Left lung (tissue), 10 donors: ENCODE data around the gene TRERF1. TPM values are rescaled to one million over a fixed set of nuclear protein-coding genes. Genes with fewer than 3 reads are reported as not detected.

Experiments used
- ATAC-seq: fragments of 200-7000 bp; cut with Tn5 transposase; one replicate; pipeline ENCODE4 v1.9.1; 2020; ENCODE audit warnings: moderate library complexity
- DNase-seq, 4 donors: peaks; one replicate each; pipeline ENCODE4 v3.0.0-alpha.2; 2013 to 2020
- H3K27ac ChIP-seq, 2 donors: fragments of 200-600 bp; sonication (generic) in 1 of 2; one replicate each; pipeline versions ENCODE4 v1.5.0 to v1.8.0; 2020 to 2021
- H3K27me3 ChIP-seq, 2 donors: fragments of 200-600 bp; sonication (generic) in 1 of 2; one replicate each; pipeline versions ENCODE4 v1.5.0 to v1.8.0; 2020 to 2021
- H3K36me3 ChIP-seq, 2 donors: fragments of 200-600 bp; sonication (generic) in 1 of 2; one replicate each; pipeline versions ENCODE4 v1.5.0 to v1.8.0; 2020 to 2021
- H3K4me1 ChIP-seq, 2 donors: fragments of 200-600 bp; one replicate each; pipeline ENCODE4 v1.8.0; 2021
- H3K4me3 ChIP-seq, 2 donors: fragments of 200-600 bp; sonication (generic) in 1 of 2; one replicate each; pipeline versions ENCODE4 v1.5.0 to v1.8.0; 2020 to 2021; ENCODE audit warnings: mild to moderate bottlenecking in 1 of 2
- H3K9me3 ChIP-seq, 2 donors: fragments of 200-600 bp; sonication (generic) in 1 of 2; one replicate each; pipeline versions ENCODE4 v1.5.0 to v1.8.0; 2020 to 2021
- intact Hi-C, 2 donors: fragments of 100-400 bp; cut with DNase I; formaldehyde crosslinking; loops; one replicate each; pipeline versions ENCODE4 v1.11.2 to v1.14.2; 2022
- polyA plus RNA-seq, 6 donors: library from polyadenylated mRNA; unstranded; fragments of 120-200 nt; gene quantifications; one replicate each; pipeline ENCODE4 v1.2.1, GENCODE V29; 2013; ENCODE audit not compliant: insufficient read length in 6 of 6
- total RNA-seq, 2 donors: library from RNA; stranded (reverse); fragmentation: NEBNext Ultra II Directional; extraction: Animal tissue kit (Norgen Biotek cat#: 25700); gene quantifications; one replicate each; pipeline ENCODE4 v1.2.1, GENCODE V29; 2021
- TF ChIP-seq, protein P1 (sequence below), 2 donors: fragments of 200-600 bp; sonication (generic) in 1 of 2; IDR thresholded peaks; one replicate each; pipeline versions ENCODE4 v1.5.0 to v1.8.0; 2021; ENCODE audit warnings: antibody characterized with exemption in 2 of 2
- donor health status: DM: no; HTN: yes; CAD: no.
- donor health status: DM: no; HTN: no; CAD: no.

Gene TRERF1
- total and polyA plus RNA-seq, 8 donors: 3.7 to 24.9 (median 20.7) TPM

DNA sequence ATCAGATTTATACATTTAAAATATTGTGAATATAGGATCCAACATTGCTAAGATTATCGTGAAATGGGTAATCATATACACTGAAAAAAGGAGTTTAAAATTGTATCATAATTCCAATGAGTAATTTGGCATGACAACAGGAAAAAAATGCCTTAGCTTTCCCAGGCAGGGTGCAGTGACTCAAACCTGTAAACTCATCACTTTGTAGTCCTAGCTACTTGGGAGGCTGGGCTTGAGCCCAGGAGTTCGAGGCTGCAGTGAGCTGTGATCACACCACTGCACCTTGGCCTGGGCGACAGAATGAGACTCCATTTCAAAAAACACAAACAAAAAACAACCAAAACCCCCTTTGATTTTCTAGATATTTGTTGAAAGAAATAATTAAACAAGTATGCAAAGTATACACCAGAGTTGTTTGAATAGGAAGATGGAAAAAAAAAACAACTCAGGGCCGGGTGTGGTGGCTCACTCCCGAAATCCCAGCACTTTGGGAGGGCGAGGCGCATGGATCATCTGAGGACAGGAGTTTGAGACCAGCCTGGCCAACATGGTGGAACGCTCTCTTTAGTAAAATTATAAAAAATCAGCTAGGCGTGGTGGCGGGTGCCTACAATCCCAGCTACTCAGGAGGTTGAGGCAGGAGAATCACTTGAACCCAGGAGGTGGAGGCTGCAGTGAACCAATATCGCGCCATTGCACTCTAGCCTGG lies 98.7 kb downstream of the TRERF1 start:
- H3K27ac ChIP-seq: no peak overlapping the region
- DNase-seq (no peak), ATAC-seq (no peak)
- no peaks in the 10 kb centered on the region for H3K9me3 ChIP-seq
- H3K4me3 ChIP-seq: no peak overlapping the region
- H3K36me3 ChIP-seq: no peaks in the 10 kb centered on the region
- TF ChIP-seq, protein P1, sequence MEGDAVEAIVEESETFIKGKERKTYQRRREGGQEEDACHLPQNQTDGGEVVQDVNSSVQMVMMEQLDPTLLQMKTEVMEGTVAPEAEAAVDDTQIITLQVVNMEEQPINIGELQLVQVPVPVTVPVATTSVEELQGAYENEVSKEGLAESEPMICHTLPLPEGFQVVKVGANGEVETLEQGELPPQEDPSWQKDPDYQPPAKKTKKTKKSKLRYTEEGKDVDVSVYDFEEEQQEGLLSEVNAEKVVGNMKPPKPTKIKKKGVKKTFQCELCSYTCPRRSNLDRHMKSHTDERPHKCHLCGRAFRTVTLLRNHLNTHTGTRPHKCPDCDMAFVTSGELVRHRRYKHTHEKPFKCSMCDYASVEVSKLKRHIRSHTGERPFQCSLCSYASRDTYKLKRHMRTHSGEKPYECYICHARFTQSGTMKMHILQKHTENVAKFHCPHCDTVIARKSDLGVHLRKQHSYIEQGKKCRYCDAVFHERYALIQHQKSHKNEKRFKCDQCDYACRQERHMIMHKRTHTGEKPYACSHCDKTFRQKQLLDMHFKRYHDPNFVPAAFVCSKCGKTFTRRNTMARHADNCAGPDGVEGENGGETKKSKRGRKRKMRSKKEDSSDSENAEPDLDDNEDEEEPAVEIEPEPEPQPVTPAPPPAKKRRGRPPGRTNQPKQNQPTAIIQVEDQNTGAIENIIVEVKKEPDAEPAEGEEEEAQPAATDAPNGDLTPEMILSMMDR (IDR thresholded peaks at IDR 0.05): no peak
- H3K27me3 ChIP-seq: no peaks in the 10 kb centered on the region
- intact Hi-C loops: no loop called here
- no peaks in the 10 kb centered on the region for H3K4me1 ChIP-seq

DNA sequence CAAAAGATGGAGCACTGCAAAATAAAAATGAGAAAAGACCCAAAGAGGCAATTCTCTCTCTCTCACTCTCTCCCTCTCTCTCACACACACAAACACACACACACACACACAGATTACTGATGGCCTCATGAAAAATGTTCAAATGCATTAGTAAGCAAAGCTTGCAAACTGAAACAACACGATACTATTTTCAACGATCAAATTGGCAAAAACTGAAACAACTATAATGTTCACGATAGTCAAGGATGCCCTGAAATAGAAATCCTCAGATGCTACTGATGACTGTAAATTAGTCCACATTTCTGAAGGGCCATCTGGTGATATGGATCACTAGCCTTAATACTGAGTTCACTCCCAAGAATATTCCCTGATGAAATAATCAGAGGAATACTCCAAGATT lies 100.8 kb downstream of the TRERF1 start:
- Histone ChIP-seq H3K4me3 (no peak overlapping the region), H3K27me3 (no peaks in the 10 kb centered on the region), H3K4me1 (no peaks in the 10 kb centered on the region), H3K27ac (no peak overlapping the region), H3K36me3 (no peaks in the 10 kb centered on the region), H3K9me3 (no peaks in the 10 kb centered on the region)
- intact Hi-C loops: no loop called here
- DNase-seq (no peak), ATAC-seq (no peak)
- TF ChIP-seq, protein P1 (IDR thresholded peaks at IDR 0.05): no peak

DNA sequence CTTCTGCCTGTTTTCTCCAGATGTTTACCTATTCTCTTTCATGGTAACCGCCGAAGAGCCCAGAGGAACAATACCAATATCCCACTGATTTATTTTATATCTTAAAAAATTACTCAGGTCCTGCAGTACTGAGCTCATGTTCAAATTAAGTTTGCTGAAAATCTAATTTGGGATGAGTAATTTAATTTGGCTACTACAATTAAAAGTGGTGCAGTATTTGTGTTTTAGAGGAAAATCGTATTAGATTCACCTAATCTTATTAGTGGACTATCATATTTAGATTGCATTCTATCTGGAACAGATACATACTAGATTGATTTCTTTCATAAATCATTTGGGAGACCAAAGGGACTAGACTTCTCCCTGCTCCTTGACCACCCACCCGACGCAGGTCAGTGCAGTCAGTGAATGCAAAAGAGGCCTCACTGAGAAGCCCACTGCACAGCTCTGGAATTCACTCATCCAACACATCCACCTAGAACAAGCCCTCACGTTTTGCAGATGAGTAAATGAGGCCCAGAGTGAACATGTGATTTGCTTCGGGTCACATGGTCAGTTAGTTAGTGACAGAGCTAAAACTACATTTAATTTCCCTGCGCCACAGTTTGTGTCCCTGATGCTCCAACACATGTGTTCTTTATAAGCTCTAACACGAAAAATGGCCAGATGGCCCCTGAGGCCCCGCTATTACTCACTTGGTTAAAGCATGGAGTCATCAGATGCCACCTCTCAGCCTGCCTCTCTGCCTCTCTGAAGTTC lies 101.8 kb downstream of the TRERF1 start:
- Histone ChIP-seq H3K27me3 (no peaks in the 10 kb centered on the region), H3K36me3 (no peaks in the 10 kb centered on the region), H3K4me3 (no peak overlapping the region), H3K4me1 (no peaks in the 10 kb centered on the region), H3K9me3 (no peaks in the 10 kb centered on the region), H3K27ac (no peak overlapping the region)
- ATAC-seq: no peak
- TF ChIP-seq, protein P1 (IDR thresholded peaks at IDR 0.05): no peak
- intact Hi-C loops: no loop called here
- DNase-seq: no peak

DNA sequence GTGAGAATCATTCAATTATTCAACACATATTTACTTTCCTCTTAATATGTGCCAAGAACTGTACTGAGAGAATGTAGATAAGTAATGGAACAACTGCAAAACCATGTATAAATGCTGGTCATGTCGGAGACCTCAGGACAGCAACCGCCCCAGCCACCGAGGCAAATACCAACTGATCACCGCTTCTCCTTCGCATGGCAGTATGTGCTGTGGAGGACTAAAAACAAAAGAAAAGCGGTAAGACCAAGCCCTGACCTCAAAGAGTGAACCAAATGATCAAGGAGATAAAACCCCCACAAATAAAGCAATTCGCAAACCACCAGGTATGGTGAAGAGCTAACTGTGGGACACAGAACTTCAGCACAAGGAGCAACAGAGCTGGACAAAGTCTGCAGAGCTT lies 104.3 kb downstream of the TRERF1 start:
- TF ChIP-seq, protein P1 (IDR thresholded peaks at IDR 0.05): no peak
- no peak overlapping the region for H3K27ac ChIP-seq
- no peaks in the 10 kb centered on the region for H3K4me1 ChIP-seq
- DNase-seq (no peak), ATAC-seq (no peak)
- intact Hi-C loops: no loop called here
- H3K36me3 ChIP-seq: no peaks in the 10 kb centered on the region
- H3K4me3 ChIP-seq: no peak overlapping the region
- no peaks in the 10 kb centered on the region for H3K9me3 ChIP-seq
- H3K27me3 ChIP-seq: no peaks in the 10 kb centered on the region

DNA sequence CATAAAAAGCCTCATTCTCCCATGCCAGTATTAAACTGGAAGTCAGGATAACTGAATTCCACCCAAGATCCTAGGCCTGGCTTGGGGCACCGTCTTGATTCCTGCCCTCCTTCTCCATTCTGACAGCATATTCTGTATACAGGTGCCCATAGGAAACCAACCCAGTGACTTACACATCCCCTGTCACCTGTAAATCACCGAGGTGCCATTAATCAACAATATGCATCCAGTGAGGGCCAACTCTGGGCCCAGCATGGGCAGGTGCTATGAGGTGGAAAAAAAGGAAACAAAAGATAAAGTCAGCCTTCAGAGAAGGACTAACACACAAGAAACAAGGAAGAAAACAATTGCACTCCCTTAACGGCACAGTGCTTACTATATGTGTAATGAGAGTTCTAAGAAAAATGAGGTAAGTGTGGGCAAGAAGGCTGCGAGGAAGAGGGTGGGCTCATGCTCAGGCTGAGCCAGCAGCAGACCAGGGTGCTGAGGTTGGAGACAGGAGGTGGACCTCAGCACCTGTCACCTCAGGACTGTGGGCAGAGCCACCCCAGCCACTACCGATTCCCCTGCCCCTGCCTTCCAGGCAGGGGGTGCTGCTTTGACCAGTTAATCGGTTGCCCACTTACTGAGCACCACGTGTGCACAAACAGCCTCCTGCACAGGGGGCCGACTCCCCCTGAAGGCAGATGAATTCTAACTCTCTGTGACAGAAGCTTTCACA lies 105.9 kb downstream of the TRERF1 start:
- no peaks in the 10 kb centered on the region for H3K27me3 ChIP-seq
- no peaks in the 10 kb centered on the region for H3K9me3 ChIP-seq
- no peak for DNase-seq
- TF ChIP-seq, protein P1 (IDR thresholded peaks at IDR 0.05): no peak
- no peaks in the 10 kb centered on the region for H3K4me1 ChIP-seq
- H3K27ac ChIP-seq: no peak overlapping the region
- no peak overlapping the region for H3K4me3 ChIP-seq
- intact Hi-C loops: no loop called here
- no peak for ATAC-seq
- no peaks in the 10 kb centered on the region for H3K36me3 ChIP-seq
